ENCODE results near the gene REXO5.

DNA sequence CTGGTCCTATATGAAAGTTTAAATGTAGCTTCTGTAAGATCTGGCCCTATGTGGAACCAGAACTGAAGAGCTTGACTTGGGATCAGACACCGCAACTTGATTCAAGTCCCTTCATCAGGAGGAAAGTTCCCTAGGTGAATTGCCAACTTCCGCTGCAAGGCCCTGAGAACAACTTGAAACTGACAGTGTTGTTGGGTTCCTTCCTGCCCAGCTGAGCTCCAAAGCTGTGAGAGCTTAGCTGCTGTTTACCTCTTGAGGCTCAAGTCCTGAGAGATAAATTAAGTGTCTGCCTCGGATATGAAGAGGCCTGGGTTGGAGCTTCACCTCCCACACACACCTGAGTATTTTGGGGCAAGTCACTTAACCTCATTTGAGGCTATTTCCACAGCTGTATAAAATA lies 44.7 kb downstream of the REXO5 start:
- no peak for TF ChIP-seq EP300 (IDR thresholded peaks at IDR 0.05; ENCODE audit: borderline replicate concordance in 1 of 2, control insufficient read depth in 1 of 2, low read depth in 2 of 2, low read length in 2 of 2)
- no peak for TF ChIP-seq POLR2AphosphoS5 (IDR thresholded peaks at IDR 0.05; ENCODE audit: low read length)
- TF ChIP-seq, protein P1, sequence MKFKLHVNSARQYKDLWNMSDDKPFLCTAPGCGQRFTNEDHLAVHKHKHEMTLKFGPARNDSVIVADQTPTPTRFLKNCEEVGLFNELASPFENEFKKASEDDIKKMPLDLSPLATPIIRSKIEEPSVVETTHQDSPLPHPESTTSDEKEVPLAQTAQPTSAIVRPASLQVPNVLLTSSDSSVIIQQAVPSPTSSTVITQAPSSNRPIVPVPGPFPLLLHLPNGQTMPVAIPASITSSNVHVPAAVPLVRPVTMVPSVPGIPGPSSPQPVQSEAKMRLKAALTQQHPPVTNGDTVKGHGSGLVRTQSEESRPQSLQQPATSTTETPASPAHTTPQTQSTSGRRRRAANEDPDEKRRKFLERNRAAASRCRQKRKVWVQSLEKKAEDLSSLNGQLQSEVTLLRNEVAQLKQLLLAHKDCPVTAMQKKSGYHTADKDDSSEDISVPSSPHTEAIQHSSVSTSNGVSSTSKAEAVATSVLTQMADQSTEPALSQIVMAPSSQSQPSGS (IDR thresholded peaks at IDR 0.05; ENCODE audit: low read length), result no peak
- TF ChIP-seq KLF5 (IDR thresholded peaks at IDR 0.05; ENCODE audit: partially characterized antibody), result no peak
- TF ChIP-seq, protein P2, sequence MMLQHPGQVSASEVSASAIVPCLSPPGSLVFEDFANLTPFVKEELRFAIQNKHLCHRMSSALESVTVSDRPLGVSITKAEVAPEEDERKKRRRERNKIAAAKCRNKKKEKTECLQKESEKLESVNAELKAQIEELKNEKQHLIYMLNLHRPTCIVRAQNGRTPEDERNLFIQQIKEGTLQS (IDR thresholded peaks at IDR 0.05; ENCODE audit: borderline replicate concordance, extremely low read depth, low read depth, low read length), result no peak
- no peak for TF ChIP-seq POLR2A (IDR thresholded peaks at IDR 0.05; ENCODE audit: low read depth, low read length)
- TF ChIP-seq, protein P3, sequence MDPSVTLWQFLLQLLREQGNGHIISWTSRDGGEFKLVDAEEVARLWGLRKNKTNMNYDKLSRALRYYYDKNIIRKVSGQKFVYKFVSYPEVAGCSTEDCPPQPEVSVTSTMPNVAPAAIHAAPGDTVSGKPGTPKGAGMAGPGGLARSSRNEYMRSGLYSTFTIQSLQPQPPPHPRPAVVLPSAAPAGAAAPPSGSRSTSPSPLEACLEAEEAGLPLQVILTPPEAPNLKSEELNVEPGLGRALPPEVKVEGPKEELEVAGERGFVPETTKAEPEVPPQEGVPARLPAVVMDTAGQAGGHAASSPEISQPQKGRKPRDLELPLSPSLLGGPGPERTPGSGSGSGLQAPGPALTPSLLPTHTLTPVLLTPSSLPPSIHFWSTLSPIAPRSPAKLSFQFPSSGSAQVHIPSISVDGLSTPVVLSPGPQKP (IDR thresholded peaks at IDR 0.05; ENCODE audit: low read depth, low read length), result no peak
- no peak for TF ChIP-seq NR2C2 (IDR thresholded peaks at IDR 0.05; ENCODE audit: borderline replicate concordance, control insufficient read depth, insufficient read length, low read depth)
